SK-N-SH treated with all-trans-retinoic acid at 6 μM for 48 hours (cell line): Measurements from ENCODE around the gene SIRT7.

Experiments used
- ATAC-seq: fragments of 200-7000 bp; cut with Tn5 transposase; 3 replicates; pipeline ENCODE4 v1.9.1; 2020; ENCODE audit warnings: mild to moderate bottlenecking, moderate library complexity
- BACH2 ChIP-seq: fragments of 250-450 bp; sonication (Bioruptor Pico); IDR thresholded peaks from 2 replicates; pipeline ENCODE4 v1.9.0; 2021; ENCODE audit warnings: mild to moderate bottlenecking, borderline replicate concordance
- CSDC2 ChIP-seq: fragments of 250-450 bp; sonication (Bioruptor Pico); IDR thresholded peaks from 2 replicates; pipeline ENCODE4 v1.5.0; 2020; ENCODE audit warnings: mild to moderate bottlenecking, moderate library complexity
- ESRRG ChIP-seq: fragments of 250-450 bp; sonication (Bioruptor Pico); IDR thresholded peaks from 2 replicates; pipeline ENCODE4 v1.6.1; 2021; ENCODE audit warnings: mild to moderate bottlenecking
- ISL1 ChIP-seq: fragments of 250-450 bp; sonication (Bioruptor Pico); IDR thresholded peaks from 2 replicates; pipeline ENCODE4 v2.1.2; 2022; ENCODE audit warnings: mild to moderate bottlenecking, moderate library complexity
- OSR1 ChIP-seq: fragments of 250-450 bp; sonication (Bioruptor Pico); IDR thresholded peaks from 2 replicates; pipeline ENCODE4 v1.8.0; 2022; ENCODE audit warnings: moderate library complexity, mild to moderate bottlenecking, inconsistent platforms
- RARB ChIP-seq: fragments of 250-450 bp; sonication (Bioruptor Pico); IDR thresholded peaks from 2 replicates; pipeline ENCODE4 v1.8.0; 2021; ENCODE audit warnings: mild to moderate bottlenecking, moderate library complexity
- SNAI2 ChIP-seq: fragments of 250-450 bp; sonication (Bioruptor Pico); IDR thresholded peaks from 2 replicates; pipeline ENCODE4 v1.5.0; 2020; ENCODE audit warnings: mild to moderate bottlenecking, moderate library complexity
- TCF4 ChIP-seq: fragments of 250-450 bp; sonication (Bioruptor Pico); IDR thresholded peaks from 2 replicates; pipeline ENCODE4 v1.8.0; 2021; ENCODE audit warnings: mild to moderate bottlenecking, moderate library complexity, borderline replicate concordance
- TOX ChIP-seq: fragments of 250-450 bp; sonication (Bioruptor Pico); IDR thresholded peaks from 2 replicates; pipeline ENCODE4 v1.8.0; 2021; ENCODE audit warnings: mild to moderate bottlenecking, moderate library complexity, borderline replicate concordance
- ZC3H10 ChIP-seq: fragments of 250-450 bp; sonication (Bioruptor Pico); IDR thresholded peaks from 2 replicates; pipeline ENCODE4 v1.5.1; 2021; ENCODE audit warnings: mild to moderate bottlenecking, moderate library complexity
- ZFP3 ChIP-seq: fragments of 250-450 bp; sonication (Bioruptor Pico); IDR thresholded peaks from 2 replicates; pipeline ENCODE4 v1.5.0; 2020; ENCODE audit warnings: mild to moderate bottlenecking, moderate library complexity
- ZFP30 ChIP-seq: fragments of 450-650 bp; formaldehyde crosslinking; IDR thresholded peaks from 2 replicates; pipeline ENCODE4 v1.5.0; 2022; ENCODE audit warnings: mild to moderate bottlenecking, moderate library complexity
- ZNF565 ChIP-seq: fragments of 450-650 bp; formaldehyde crosslinking; conservative IDR thresholded peaks from 2 replicates; pipeline ENCODE4 v1.5.0; 2020; ENCODE audit warnings: low read depth, mild to moderate bottlenecking, moderate library complexity
- ZNF70 ChIP-seq: fragments of 450-650 bp; formaldehyde crosslinking; IDR thresholded peaks from 2 replicates; pipeline ENCODE4 v1.5.0; 2020; ENCODE audit warnings: mild to moderate bottlenecking, moderate library complexity
- ZNF8 ChIP-seq: fragments of 450-650 bp; formaldehyde crosslinking; IDR thresholded peaks from 2 replicates; pipeline ENCODE4 v1.5.0; 2020; ENCODE audit warnings: mild to moderate bottlenecking, moderate library complexity
- TF ChIP-seq, protein P1 (sequence below): fragments of 250-450 bp; sonication (Bioruptor Pico); IDR thresholded peaks from 2 replicates; pipeline ENCODE4 v1.5.1; 2021; ENCODE audit warnings: mild to moderate bottlenecking, moderate library complexity
- TF ChIP-seq, protein P2 (sequence below): fragments of 250-450 bp; sonication (Bioruptor Pico); IDR thresholded peaks from 2 replicates; pipeline ENCODE4 v1.5.0; 2020; ENCODE audit warnings: mild to moderate bottlenecking, moderate library complexity
- TF ChIP-seq, protein P3 (sequence below): fragments of 250-450 bp; sonication (Bioruptor Pico); IDR thresholded peaks from 2 replicates; pipeline ENCODE4 v1.8.0; 2021; ENCODE audit warnings: low read depth, mild to moderate bottlenecking, moderate library complexity, borderline replicate concordance

SIRT7 gene

DNA sequence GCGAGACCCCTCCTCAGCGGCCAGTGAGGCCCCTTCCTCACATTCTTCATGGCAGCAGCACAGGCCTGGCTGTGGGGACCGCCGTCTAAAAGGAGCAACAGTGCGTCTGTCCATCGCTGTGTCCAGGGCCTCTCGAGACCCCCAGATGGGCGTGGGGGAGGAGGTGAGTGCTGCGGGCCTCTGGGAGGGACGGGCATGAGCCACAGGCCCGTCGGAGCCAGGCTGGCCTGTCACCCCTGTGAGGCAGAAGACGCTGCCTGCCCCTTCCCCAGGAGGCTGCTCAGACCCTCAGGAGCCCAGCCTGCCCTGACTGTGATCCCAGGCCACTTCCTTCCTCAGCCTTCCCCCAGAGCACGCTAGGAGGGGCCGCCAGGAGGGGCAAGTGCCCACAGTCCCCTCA lies 21.2 kb upstream of the SIRT7 start (continued):
- TF ChIP-seq OSR1 (CRISPR knock-in tag) = no peak
- TF ChIP-seq TOX (CRISPR knock-in tag) = no peak

DNA sequence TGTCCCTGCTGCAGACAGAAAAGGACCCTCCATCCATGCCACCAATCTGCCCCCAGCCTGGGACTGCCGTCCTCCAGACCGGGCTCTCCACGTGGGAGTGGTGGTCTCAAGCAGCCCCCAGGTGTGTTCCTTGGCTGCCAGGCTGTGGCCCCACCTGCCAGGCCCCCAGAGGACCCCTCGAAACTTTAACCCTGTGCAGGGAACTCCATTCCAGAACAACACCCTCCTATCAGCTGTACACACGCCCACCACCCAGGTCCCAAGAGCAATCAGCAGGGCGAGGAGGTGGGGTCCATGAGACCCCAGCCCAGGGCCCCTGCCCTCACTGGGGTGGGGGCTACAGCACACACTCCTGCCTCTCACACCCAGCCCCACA lies 17.7 kb upstream of the SIRT7 start:
- ATAC-seq = no peak
- TF ChIP-seq CSDC2 = no peak
- no peak for TF ChIP-seq ESRRG (CRISPR knock-in tag)
- TF ChIP-seq, protein P1, sequence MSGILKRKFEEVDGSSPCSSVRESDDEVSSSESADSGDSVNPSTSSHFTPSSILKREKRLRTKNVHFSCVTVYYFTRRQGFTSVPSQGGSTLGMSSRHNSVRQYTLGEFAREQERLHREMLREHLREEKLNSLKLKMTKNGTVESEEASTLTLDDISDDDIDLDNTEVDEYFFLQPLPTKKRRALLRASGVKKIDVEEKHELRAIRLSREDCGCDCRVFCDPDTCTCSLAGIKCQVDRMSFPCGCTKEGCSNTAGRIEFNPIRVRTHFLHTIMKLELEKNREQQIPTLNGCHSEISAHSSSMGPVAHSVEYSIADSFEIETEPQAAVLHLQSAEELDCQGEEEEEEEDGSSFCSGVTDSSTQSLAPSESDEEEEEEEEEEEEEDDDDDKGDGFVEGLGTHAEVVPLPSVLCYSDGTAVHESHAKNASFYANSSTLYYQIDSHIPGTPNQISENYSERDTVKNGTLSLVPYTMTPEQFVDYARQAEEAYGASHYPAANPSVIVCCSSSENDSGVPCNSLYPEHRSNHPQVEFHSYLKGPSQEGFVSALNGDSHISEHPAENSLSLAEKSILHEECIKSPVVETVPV (CRISPR knock-in tag) = no peak
- no peak for TF ChIP-seq ZNF70
- no peak for TF ChIP-seq ZFP3 (CRISPR knock-in tag)
- TF ChIP-seq ZC3H10 (CRISPR knock-in tag) = no peak
- no peak for TF ChIP-seq ZNF8
- no peak for TF ChIP-seq ZFP30 (CRISPR knock-in tag)

DNA sequence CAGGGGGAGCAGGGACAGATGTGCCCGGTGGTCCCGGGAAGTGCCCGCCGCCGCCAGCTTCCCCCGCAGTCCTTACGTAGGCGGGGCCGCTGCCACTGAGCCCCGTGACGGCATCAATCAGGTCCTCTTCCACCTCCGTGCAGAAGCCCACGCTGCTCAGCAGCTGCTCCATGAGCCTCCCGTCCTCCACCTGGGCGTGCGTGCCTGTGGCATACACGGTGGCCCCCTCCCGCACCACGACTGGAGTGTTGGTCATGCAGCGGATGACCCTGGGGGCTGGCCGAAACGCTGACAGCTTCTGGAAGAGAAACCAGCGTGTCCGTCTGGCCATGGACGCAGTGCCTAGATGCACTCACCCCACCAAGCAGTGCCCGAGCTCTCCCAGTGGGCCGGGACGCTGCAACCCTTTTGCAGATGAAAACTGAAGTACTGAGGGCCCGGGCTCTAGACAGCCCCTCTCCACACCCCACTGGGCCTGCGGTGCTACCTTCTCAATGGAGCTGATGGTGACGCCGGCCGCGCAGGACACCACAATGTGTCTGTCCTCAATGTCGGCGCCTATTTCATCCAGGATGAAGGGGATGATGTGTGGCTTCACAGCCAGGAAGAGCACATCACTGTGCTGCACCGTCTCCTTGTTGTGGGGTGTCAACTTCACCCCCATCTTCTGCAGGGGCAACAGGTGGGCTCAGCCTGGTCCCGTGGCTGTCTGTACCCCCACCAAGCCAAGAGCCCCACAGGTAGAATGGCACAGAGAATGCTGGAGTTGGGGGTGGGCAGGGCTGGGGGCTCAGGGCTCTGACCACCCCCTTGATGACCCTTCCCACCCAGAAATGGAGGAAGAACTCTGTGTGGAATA lies 17.1 kb upstream of the SIRT7 start:
- TF ChIP-seq ESRRG (CRISPR knock-in tag) (no peak), TCF4 (CRISPR knock-in tag) (no peak), OSR1 (CRISPR knock-in tag) (no peak), SNAI2 (CRISPR knock-in tag) (no peak), ISL1 (CRISPR knock-in tag) (no peak)
- TF ChIP-seq, protein P2, sequence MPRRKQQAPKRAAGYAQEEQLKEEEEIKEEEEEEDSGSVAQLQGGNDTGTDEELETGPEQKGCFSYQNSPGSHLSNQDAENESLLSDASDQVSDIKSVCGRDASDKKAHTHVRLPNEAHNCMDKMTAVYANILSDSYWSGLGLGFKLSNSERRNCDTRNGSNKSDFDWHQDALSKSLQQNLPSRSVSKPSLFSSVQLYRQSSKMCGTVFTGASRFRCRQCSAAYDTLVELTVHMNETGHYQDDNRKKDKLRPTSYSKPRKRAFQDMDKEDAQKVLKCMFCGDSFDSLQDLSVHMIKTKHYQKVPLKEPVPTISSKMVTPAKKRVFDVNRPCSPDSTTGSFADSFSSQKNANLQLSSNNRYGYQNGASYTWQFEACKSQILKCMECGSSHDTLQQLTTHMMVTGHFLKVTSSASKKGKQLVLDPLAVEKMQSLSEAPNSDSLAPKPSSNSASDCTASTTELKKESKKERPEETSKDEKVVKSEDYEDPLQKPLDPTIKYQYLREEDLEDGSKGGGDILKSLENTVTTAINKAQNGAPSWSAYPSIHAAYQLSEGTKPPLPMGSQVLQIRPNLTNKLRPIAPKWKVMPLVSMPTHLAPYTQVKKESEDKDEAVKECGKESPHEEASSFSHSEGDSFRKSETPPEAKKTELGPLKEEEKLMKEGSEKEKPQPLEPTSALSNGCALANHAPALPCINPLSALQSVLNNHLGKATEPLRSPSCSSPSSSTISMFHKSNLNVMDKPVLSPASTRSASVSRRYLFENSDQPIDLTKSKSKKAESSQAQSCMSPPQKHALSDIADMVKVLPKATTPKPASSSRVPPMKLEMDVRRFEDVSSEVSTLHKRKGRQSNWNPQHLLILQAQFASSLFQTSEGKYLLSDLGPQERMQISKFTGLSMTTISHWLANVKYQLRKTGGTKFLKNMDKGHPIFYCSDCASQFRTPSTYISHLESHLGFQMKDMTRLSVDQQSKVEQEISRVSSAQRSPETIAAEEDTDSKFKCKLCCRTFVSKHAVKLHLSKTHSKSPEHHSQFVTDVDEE = no peak
- ATAC-seq = no peak

DNA sequence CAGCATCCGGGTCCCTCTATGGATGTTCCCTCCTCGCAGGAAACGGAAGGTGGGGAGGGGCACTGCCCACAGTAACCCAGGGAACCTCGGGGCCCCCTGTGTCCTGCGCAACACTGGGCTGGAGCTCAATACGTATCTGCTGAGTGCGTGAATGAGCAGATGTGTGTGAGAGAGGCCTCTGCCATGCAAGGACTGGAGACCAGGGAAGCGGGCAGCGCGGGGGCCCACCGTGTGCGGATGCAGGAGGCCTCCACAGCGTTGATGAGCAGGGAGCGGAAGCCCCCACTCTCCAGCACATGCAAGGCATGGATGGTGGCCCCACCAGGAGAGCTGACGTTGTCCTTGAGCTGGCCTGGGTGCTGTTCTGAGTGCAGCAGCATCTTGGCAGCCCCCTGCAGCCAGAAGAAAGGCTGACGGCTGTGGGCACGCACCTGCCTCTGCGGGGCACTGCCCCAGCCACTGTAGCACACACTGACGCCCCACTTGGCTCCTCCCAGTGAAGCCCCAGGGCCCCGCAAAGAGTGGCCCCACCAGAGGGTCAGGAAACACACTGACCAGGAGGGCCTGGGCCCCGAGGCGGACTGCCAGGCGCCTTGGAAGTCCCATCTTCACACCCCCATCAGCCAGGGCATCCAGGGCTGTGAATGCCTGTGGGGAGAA lies 16.3 kb upstream of the SIRT7 start:
- ATAC-seq = no peak
- TF ChIP-seq ESRRG (CRISPR knock-in tag) = no peak
- no peak for TF ChIP-seq ZNF565 (CRISPR knock-in tag)
- TF ChIP-seq ZC3H10 (CRISPR knock-in tag) = no peak
- TF ChIP-seq ZFP30 (CRISPR knock-in tag) = no peak
- TF ChIP-seq, protein P1 (CRISPR knock-in tag) = no peak
- TF ChIP-seq BACH2 (CRISPR knock-in tag) = no peak
- TF ChIP-seq, protein P3, sequence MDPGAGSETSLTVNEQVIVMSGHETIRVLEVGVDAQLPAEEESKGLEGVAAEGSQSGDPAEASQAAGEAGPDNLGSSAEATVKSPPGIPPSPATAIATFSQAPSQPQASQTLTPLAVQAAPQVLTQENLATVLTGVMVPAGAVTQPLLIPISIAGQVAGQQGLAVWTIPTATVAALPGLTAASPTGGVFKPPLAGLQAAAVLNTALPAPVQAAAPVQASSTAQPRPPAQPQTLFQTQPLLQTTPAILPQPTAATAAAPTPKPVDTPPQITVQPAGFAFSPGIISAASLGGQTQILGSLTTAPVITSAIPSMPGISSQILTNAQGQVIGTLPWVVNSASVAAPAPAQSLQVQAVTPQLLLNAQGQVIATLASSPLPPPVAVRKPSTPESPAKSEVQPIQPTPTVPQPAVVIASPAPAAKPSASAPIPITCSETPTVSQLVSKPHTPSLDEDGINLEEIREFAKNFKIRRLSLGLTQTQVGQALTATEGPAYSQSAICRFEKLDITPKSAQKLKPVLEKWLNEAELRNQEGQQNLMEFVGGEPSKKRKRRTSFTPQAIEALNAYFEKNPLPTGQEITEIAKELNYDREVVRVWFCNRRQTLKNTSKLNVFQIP (CRISPR knock-in tag) = no peak

DNA sequence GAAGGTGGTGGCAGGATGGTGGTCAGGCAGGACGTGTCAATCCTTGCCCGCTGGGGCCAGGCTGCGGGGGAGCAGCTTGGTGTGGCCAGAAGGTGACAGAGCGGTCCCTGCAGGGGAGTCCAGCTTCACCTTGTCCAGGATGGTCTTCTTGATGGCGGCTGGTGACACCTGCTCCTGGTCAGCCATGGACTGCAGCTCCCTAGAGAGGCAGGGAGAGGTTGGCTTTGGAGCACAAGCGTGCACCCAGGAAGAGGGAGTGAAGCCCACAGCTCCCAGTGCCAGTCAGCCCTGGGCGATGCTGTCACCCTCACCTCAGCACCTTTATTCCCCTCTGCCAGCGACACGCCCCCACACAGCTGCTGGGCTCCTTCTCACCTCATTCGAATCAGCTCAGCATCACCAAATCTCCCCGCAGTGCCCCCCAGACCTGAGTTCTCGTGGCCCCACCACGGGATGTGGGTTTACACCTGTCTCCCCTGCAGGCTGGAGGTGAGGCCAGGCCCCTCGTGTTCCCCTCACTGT lies 15.3 kb upstream of the SIRT7 start:
- ATAC-seq = no peak
- no peak for TF ChIP-seq ZNF565 (CRISPR knock-in tag)
- TF ChIP-seq RARB (CRISPR knock-in tag) = no peak
- TF ChIP-seq, protein P2 = no peak
- no peak for TF ChIP-seq TCF4 (CRISPR knock-in tag)
- TF ChIP-seq, protein P1 (CRISPR knock-in tag) = no peak
- no peak for TF ChIP-seq ZFP3 (CRISPR knock-in tag)
- TF ChIP-seq TOX (CRISPR knock-in tag) = no peak
- TF ChIP-seq ZFP30 (CRISPR knock-in tag) = no peak
- TF ChIP-seq ZNF8 = no peak
